DMS53 (cell line): ENCODE results near the gene CNTN5.

Experiments used
- DNase-seq: peaks from one replicate; lab custom pipeline; 2025; lab: John Stamatoyannopoulos, UW

CNTN5 gene

DNA sequence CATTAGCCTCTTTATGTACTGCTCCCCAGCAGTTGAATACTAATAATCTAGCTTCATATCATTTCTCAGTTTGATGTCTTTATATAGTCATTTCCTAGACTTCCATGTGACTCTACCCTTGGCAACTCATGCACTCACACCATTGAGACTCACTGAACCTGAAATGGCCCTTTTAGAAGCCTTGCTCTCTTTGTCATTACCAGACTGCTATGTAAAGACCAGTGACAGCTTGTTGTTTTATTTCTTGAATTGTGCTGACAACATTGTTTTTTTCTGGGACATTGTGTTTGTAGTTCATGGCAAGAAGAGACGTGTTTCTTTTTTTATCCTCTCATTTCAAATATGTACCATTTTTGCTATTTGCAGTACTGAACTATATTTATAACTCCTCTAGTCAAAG is 256.5 kb downstream of the CNTN5 start:
- DNase-seq = peak; percentile 88

GRCh38 chr11:99279266-99279665 is 258.5 kb downstream of the CNTN5 start:
- no peak for DNase-seq

DNA sequence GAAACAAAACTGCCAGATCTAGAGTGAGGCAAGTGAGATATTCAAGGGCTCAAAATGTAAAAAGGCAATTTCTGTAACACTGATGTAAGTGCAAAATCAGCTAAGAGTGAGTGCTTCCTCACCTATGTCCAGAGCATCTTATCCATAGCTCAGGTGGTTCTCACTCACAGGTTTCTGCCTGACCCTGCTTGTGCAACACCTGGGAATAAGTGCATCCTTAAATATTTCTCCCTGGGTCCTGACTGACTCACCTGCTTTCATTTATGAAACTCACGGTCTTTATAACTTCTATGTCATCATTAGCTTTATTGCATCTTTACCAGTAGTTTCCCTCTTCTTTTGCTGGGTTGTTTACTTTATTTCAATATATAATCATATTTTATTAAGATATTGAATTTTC is 260.6 kb downstream of the CNTN5 start:
- peak; percentile 7 for DNase-seq

GRCh38 chr11:99297925-99298324 is 277.2 kb downstream of the CNTN5 start:
- DNase-seq = peak; percentile 17

DNA sequence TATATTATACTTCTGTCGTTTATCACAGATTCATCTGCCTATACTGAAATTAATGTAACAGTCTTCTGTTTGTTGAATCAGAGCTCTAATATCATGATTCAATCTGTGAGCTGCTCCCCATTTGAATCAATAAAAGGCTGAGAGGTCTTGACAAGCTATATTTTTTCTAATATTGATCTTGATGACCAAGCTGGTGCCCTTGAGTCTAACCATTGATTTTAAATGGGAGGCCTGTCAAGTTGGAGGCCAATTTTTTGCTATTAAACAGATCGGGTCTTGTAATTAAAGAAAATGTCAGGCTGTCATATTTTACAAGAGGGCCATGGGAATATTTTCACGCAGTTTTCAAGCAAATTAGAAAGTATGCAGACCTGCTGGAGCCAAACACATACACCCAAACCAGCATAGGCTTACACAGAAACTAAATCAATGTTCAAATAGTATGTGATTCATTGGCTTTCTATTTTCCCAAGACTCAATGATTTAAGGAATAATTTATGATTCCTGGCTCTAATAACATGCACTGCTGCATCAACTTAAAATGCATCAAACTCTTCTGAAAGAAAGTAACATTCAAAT is 286.9 kb downstream of the CNTN5 start:
- DNase-seq = no peak

DNA sequence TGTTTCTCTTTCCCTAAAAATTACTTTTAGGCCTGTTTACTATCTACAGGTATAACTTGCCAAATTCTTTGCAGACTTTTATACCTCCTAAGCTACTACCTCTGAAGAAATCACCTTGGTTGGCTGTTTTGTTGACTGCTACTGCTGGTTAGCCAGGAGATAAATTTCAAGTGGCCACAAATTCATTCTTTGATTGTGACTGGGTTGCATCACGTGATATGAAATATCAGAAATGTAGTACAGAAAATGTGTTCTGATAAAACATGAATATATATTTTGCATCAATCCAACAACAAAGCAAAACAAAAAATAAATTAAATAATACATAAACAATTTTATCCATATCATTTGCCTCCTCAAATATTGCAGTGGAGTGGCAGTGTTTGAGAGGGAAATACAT is 291.1 kb downstream of the CNTN5 start:
- no peak for DNase-seq

- DNase-seq = peak; percentile 14
These were observed 296.2 kb downstream of the CNTN5 start for GRCh38 chr11:99316776-99317520.

DNA sequence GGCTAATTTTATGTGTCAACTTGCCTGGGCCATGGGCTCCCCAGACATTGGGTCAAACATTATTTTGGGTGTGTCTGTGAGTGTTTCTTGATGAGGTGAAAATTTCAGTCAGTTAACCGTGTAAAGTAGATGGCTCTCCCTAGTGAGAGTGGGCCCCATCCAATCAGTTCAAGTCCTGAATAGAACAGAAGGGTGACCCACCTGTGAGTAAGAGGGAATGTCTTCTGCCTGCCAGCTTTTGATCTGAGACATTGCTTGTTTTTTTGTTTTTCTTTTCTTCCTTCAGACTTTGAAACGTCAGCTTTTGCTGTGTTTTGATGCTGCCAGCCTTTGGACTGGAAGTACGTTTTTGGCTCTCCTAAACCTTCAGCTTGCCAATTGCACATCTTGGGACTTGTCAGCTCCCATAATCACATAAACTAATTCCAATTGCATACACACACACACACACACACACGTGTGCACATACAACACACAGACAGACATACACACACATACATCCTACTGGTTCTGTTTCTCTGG is 300.1 kb downstream of the CNTN5 start:
- no peak for DNase-seq

DNA sequence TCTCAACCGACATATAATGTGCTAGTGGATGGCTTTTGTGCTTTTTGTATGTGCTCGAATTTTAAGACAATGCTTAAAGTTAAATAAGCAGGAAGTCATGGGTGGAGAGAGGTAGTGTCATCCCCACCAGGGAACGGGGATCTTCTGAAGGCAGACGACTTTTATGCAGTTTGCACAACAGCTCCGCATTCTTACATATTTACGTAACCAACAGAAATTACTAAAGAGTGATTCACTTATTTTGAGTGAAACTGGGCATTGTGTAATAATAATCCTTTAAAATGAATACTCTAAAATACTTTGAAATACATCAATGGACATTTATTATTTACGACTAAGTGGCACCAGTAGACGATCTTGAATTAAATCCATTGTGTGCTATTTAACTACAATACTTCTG is 305.1 kb downstream of the CNTN5 start:
- no peak for DNase-seq

DNA sequence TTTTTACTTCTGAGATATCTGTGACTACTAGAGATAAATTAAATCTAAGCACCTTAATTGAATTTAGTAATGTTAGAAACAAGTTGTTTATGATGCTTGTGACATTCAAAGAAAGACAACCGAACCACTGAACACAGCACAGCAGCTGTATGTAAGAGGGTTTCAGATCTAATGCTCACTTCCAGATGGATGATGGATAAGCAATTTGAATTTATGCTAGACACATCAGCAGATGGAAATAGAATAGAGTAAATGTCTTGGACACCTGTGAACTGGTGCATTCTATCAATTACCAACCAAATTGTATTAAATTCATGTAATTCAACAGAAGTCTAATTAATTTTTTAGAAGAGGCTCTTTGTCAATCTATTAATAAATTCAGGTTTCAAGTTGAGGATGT is 306.3 kb downstream of the CNTN5 start:
- DNase-seq = no peak

- DNase-seq = no peak
These were observed 306.8 kb downstream of the CNTN5 start for GRCh38 chr11:99327527-99327926.

DNA sequence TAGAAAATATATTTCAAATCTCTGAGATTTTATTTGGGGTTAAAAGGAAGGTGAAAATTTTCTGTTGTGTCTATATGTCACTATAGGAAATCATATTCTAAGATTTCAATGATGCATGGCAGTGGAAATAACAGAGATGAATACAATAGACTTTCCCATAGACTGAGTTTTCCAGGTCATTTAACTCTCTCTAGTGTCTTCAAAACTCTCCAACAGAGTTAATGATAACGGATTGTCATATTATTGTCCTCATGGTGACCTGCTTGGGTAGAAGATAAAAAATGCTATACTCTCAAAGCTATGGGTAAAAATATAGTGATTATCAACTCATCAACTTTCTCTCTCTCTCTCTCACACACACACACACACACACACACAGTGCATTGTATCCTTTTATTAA is 312.9 kb downstream of the CNTN5 start:
- DNase-seq = no peak

- DNase-seq = peak; percentile 12
These were observed 322.4 kb downstream of the CNTN5 start for GRCh38 chr11:99343117-99343516.

- no peak for DNase-seq
These were observed 328.5 kb downstream of the CNTN5 start for GRCh38 chr11:99349151-99349673.

GRCh38 chr11:99351624-99352023 is 330.9 kb downstream of the CNTN5 start:
- no peak for DNase-seq

DNA sequence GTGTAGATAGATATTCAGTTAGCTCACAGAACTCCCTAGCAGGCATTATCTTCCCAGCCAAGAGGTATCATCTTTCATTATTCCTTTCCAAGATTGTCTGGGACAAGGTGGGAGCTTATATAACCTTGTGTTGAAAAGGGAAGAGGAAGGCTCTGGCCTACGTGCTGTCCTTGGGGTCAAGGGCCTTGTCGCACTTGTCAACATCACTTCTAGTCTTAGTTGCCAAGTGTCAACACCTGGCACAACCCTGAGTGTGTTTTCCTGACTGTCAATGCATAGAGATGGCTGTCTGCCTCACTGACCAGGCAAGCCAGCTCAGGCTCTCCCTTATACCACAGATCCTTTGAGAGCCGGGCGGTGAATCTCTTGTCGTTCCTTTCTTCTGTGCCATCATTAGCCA is 331.9 kb downstream of the CNTN5 start:
- DNase-seq = peak; percentile 47

DNA sequence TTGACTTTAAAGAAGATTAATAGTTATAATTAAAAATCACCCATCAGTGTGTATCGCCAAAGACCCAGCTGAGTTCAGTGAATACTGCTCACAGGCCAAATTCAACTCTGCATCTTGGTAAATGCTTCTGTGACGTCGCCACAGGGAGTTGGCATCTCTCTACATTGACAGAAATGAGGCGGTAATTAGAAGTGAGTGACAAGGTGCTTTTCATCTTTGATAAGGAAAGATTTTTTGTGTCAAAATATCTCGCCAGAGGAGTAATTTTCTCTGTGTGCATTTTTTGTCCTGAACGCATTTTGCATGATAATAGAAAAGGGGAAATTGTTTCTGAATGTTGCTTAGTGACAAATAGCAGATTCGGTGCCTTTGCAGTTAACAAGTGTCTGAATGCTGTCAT is 345.8 kb downstream of the CNTN5 start:
- no peak for DNase-seq

GRCh38 chr11:99368583-99368982 is 347.8 kb downstream of the CNTN5 start:
- peak; percentile 88 for DNase-seq

- DNase-seq = peak; percentile 96
These were observed 349.9 kb downstream of the CNTN5 start for GRCh38 chr11:99370549-99371216.

DNA sequence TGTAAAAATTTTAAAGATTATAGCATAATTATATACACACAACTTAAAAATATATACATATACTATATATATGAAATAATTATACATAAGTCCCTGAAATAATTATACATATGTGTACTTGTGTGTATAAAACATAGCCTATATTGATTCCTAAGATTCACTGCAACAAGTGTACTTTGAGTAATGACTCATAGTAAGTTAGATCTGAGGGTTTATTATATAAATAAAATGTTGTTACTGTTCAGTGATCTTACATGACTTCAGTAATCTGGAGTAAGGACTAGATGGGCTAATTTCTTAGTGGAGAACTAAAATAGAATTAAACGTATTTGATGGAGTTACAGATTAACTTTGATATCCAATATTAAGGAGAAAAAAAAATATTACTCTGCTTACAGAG is 350.5 kb downstream of the CNTN5 start:
- DNase-seq = peak; percentile 51

- DNase-seq = peak; percentile 40
These were observed 355.7 kb downstream of the CNTN5 start for GRCh38 chr11:99376463-99376862.

GRCh38 chr11:99383648-99384245 is 363.0 kb downstream of the CNTN5 start:
- DNase-seq = no peak
